ENCODE measurements around the gene BMP6.

DNA sequence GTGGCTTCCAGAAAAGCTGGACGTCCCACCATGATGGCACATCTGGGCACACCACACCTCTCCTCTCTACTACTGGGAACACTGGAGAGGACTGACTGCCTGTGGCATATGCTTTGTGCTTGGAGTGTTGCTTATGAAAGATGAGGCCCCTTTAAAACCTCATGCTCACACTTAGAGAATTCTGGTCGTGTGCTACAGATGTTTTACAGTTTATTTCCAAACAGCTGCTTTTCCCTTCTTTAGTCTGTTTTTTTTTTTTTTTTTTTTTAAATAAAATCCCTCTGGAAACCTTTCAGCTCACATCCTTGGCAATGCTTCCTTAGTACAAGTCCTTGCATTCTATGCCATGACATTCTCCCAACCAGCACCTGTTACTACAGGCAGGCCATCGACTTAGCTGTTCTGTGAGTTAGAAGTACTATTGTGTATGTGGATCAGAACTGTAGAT is 60.3 kb downstream of the BMP6 start:
- TF ChIP-seq, protein P1, sequence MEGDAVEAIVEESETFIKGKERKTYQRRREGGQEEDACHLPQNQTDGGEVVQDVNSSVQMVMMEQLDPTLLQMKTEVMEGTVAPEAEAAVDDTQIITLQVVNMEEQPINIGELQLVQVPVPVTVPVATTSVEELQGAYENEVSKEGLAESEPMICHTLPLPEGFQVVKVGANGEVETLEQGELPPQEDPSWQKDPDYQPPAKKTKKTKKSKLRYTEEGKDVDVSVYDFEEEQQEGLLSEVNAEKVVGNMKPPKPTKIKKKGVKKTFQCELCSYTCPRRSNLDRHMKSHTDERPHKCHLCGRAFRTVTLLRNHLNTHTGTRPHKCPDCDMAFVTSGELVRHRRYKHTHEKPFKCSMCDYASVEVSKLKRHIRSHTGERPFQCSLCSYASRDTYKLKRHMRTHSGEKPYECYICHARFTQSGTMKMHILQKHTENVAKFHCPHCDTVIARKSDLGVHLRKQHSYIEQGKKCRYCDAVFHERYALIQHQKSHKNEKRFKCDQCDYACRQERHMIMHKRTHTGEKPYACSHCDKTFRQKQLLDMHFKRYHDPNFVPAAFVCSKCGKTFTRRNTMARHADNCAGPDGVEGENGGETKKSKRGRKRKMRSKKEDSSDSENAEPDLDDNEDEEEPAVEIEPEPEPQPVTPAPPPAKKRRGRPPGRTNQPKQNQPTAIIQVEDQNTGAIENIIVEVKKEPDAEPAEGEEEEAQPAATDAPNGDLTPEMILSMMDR (IDR thresholded peaks at IDR 0.05) = no peak
- TF ChIP-seq POLR2A (IDR thresholded peaks at IDR 0.05) = no peak

All from breast epithelium (tissue), 3 donors.